Lower leg skin (tissue), 3 donors: ENCODE results near the gene FAM151B.

Experiments
- CTCF ChIP-seq, 3 donors: fragments of 450-650 bp; IDR thresholded peaks; one replicate each; pipeline ENCODE4 v1.5.1; 2016; ENCODE audit warnings: antibody characterized with exemption in 3 of 3, mild to moderate bottlenecking in 3 of 3, moderate library complexity in 2 of 3
- POLR2A ChIP-seq, 2 donors: fragments of 450-650 bp; IDR thresholded peaks; one replicate each; pipeline ENCODE4 v1.6.1; 2016 to 2017; ENCODE audit warnings: antibody characterized with exemption in 2 of 2, mild to moderate bottlenecking in 1 of 2, moderate library complexity in 1 of 2

- TF ChIP-seq POLR2A (IDR thresholded peaks at IDR 0.05) (no peak), CTCF (IDR thresholded peaks at IDR 0.05) (no peak)
Measured at GRCh38 chr5:80568251-80568650, 80.4 kb downstream of the FAM151B start.
